GM12878 (cell line): ENCODE data around the gene RILPL2. TPM values are rescaled to one million over a fixed set of nuclear protein-coding genes. Genes with fewer than 3 reads are reported as not detected.

Experiments used
- ASH2L ChIP-seq: fragments of 300-600, 200-600 bp; sonication (generic); IDR thresholded peaks from 2 replicates; pipeline ENCODE4 v1.6.1; 2017; ENCODE audit warnings: low read depth, mild to moderate bottlenecking, borderline replicate concordance
- CTCF ChIP-seq, 3 experiments: IDR thresholded peaks in 2 of 3; conservative IDR thresholded peaks in 1 of 3; 2 replicates each; pipeline ENCODE4 v1.5.1; 2011; ENCODE audit warnings: low read depth in 3 of 3, low read length in 3 of 3, mild to moderate bottlenecking in 3 of 3, control low read depth in 2 of 3, moderate library complexity in 2 of 3, inconsistent platforms in 1 of 3, mixed read lengths in 1 of 3; ENCODE audit not compliant: control insufficient read depth in 2 of 3, insufficient read depth in 1 of 3; ENCODE audit errors: extremely low read depth in 1 of 3
- FOXM1 ChIP-seq: IDR thresholded peaks from 2 replicates; pipeline ENCODE4 v1.6.1; 2012; ENCODE audit warnings: low read depth, mild to moderate bottlenecking, inconsistent platforms, low read length, moderate library complexity
- HCFC1 ChIP-seq: fragments of 150-350 bp; IDR thresholded peaks from 2 replicates; pipeline ENCODE4 v1.6.1; 2014; ENCODE audit warnings: low read length
- HDAC2 ChIP-seq: fragments of 200-600 bp; sonication (generic); IDR thresholded peaks from 2 replicates; pipeline ENCODE4 v1.6.1; 2017
- TBL1XR1 ChIP-seq: IDR thresholded peaks from 2 replicates; pipeline ENCODE4 v1.6.1; 2012; ENCODE audit warnings: low read depth, low read length, improper control_type of control experiment
- ZBTB33 ChIP-seq: fragments of 450-650 bp; IDR thresholded peaks from 2 replicates; pipeline ENCODE4 v1.6.1; 2017; ENCODE audit warnings: mild to moderate bottlenecking
- ZSCAN29 ChIP-seq: fragments of 450-650 bp; IDR thresholded peaks from 2 replicates; pipeline ENCODE4 v1.6.1; 2017; ENCODE audit warnings: mild to moderate bottlenecking, moderate library complexity
- polyA plus RNA-seq, 11 experiments: library from polyadenylated mRNA; depleted of rRNA in 4 of 11; unstranded in 6 of 11; stranded (reverse) in 5 of 11; fragments of >200 nt; fragmentation: Nextera tagmentation in 4 of 11; fragmentation: Illumina TruSeq in 1 of 11; extraction: Ambion mirVana in 4 of 11; extraction: Trizol in 1 of 11; gene quantifications; 1 replicate in 1 of 11; 2 replicates in 10 of 11; pipeline versions ENCODE4 v1.2.1 to v1.2.3, GENCODE V29; 2011 to 2016; ENCODE audit warnings: inconsistent platforms in 2 of 11, missing spikeins in 2 of 11, low read depth in 1 of 11
- total RNA-seq, 4 experiments: library from RNA; depleted of rRNA in 3 of 4; stranded (reverse); fragments of >200 nt in 3 of 4; fragmentation: Illumina TruSeq in 1 of 4; extraction: Trizol in 1 of 4; gene quantifications; 2 replicates each; pipeline versions ENCODE4 v1.2.1 to v1.2.3, GENCODE V29; 2013 to 2021

Gene RILPL2
- total and polyA plus RNA-seq, 10 of the 15 experiments (the other 5 are each of a cell fraction or from before 2014, with no cell fraction given) = 3.5 to 38.5 (median 19.7) TPM

DNA sequence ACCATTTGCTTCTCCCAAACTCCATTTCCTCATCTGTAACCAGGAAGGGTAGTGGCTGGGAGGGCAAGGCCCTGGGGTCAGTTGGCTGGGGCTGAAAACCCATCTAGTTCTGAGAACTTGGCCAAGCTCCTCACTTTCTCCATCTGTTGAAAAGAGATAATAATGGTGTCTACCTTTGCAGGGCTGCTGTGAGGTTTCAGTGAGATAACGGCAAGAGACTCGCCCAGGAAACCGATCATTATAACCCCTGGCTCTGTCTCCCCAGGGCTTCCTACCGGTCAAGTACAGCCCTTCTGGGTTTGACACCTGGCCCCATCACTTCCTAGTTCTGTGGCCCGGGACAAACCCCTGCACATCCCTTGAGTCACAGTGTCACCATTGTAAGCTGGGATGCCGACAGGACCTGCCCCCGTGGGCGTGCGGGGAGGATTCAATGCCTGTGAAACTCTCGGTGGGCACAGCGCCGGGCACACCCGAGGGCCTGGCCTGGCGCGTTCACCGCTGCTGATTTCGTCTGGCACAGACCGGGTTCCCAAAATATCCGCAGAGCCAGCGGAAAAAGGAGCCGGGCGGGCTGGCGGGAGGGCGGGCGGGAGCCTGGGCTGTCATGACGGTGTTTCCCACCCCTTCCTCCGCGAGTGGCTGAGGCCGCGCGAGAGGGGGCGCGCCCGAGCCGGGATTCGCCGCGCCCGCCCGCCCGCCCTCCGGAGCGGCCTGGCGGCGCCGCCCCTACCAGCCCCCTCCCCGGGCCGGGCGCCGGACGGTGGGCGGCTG is 48.1 kb downstream of the RILPL2 start (continued):
- TF ChIP-seq CTCF (IDR thresholded peaks at IDR 0.05 in 2 of 3, conservative IDR thresholded peaks at IDR 0.05 in 1 of 3; ENCODE audit: control insufficient read depth in 2 of 3, extremely low read depth in 1 of 3, insufficient read depth in 1 of 3, low read depth in 3 of 3, low read length in 3 of 3) (0 out of 6 replicates have a peak, but pooled peaks of 1 of the 3 experiments have one; percentile 13), HDAC2 (no peak), ZSCAN29 (no peak), TBL1XR1 (no peak), ASH2L (no peak), HCFC1 (no peak), ZBTB33 (no peak), FOXM1 (no peak)
- TF ChIP-seq, all 136 proteins: peak for 22
